Upper lobe of left lung (tissue), 6 donors: ENCODE data around the gene ODAD4. TPM values are rescaled to one million over a fixed set of nuclear protein-coding genes. Genes with fewer than 3 reads are reported as not detected.

ENCODE experiments used
- ATAC-seq, 2 donors: fragments of 200-7000 bp; cut with Tn5 transposase; one replicate each; pipeline ENCODE4 v1.9.1; 2022; ENCODE audit warnings: mild to moderate bottlenecking in 2 of 2, moderate library complexity in 2 of 2; ENCODE audit not compliant: low FRiP score in 2 of 2
- DNase-seq, 2 donors: peaks; one replicate each; pipeline ENCODE4 v3.0.0-alpha.2; 2019 to 2020
- H3K27ac ChIP-seq, 4 donors: fragments of 200-600 bp; sonication (generic); one replicate each; pipeline ENCODE4 v1.5.1; 2016 to 2019
- H3K27me3 ChIP-seq, 4 donors: fragments of 200-600 bp; sonication (generic); one replicate each; pipeline ENCODE4 v1.5.1; 2017 to 2019
- H3K36me3 ChIP-seq, 4 donors: fragments of 200-600 bp; sonication (generic); one replicate each; pipeline ENCODE4 v1.5.1; 2016 to 2019
- H3K4me1 ChIP-seq, 4 donors: fragments of 200-600 bp; sonication (generic); one replicate each; pipeline ENCODE4 v1.5.1; 2018 to 2019
- H3K4me3 ChIP-seq, 4 donors: fragments of 200-600 bp; sonication (generic); one replicate each; pipeline ENCODE4 v1.5.1; 2017 to 2019; ENCODE audit warnings: mild to moderate bottlenecking in 2 of 4, moderate library complexity in 1 of 4
- H3K9me3 ChIP-seq, 4 donors: fragments of 200-600 bp; sonication (generic); one replicate each; pipeline ENCODE4 v1.5.1; 2018 to 2019
- EP300 ChIP-seq, 4 donors: sonication (generic); formaldehyde crosslinking; IDR thresholded peaks; one replicate each; pipeline ENCODE4 v1.5.1; 2017; ENCODE audit warnings: antibody characterized with exemption in 4 of 4, control low read depth in 2 of 4
- POLR2A ChIP-seq, 4 donors: fragments of 450-650 bp; IDR thresholded peaks; one replicate each; pipeline ENCODE4 v1.5.1; 2016 to 2017; ENCODE audit warnings: antibody characterized with exemption in 4 of 4, mild to moderate bottlenecking in 2 of 4
- POLR2AphosphoS5 ChIP-seq, 2 donors: sonication (generic); formaldehyde crosslinking; IDR thresholded peaks; one replicate each; pipeline ENCODE4 v1.5.1; 2017; ENCODE audit warnings: antibody characterized with exemption in 2 of 2
- WGBS, 2 donors: methylation state at CpG; one replicate each; pipeline ENCODE4 v1.1.5; 2017 to 2018; 5-methylcytosine and 5-hydroxymethylcytosine counted together
- total RNA-seq, 6 donors: library from RNA; depleted of rRNA in 4 of 6; stranded (reverse); fragments of >200 nt in 4 of 6; gene quantifications; one replicate each; pipeline versions ENCODE4 v1.1.0 to v1.2.1, GENCODE V29; 2016 to 2021
- TF ChIP-seq, protein P1 (sequence below), 6 experiments: fragments of 450-650 bp in 4 of 6; fragments of 200-600 bp in 2 of 6; sonication (generic) in 2 of 6; IDR thresholded peaks; one replicate each; pipeline ENCODE4 v1.5.1; 2016 to 2019; ENCODE audit warnings: antibody characterized with exemption in 6 of 6
- donor health status: DM: no; HTN: no; CAD: no; lungs with moderate emphysema.
- donor health status: DM: no; HTN: yes; CAD: no; lungs with severe emphysema.

The ODAD4 gene
- total RNA-seq, 6 donors from 2014 or later = 1.2 to 16.9 (median 4.8) TPM

- Histone ChIP-seq H3K4me3 (no peak overlapping the region), H3K27ac (no peak overlapping the region), H3K4me1 (peaks cover 26 to 52% (median 39%) of the 10 kb centered on the region in 4 donors), H3K27me3 (no peaks in the 10 kb centered on the region), H3K9me3 (no peaks in the 10 kb centered on the region), H3K36me3 (peaks cover 4 to 45% (median 28%) of the 10 kb centered on the region in 4 donors)
- TF ChIP-seq, protein P1, sequence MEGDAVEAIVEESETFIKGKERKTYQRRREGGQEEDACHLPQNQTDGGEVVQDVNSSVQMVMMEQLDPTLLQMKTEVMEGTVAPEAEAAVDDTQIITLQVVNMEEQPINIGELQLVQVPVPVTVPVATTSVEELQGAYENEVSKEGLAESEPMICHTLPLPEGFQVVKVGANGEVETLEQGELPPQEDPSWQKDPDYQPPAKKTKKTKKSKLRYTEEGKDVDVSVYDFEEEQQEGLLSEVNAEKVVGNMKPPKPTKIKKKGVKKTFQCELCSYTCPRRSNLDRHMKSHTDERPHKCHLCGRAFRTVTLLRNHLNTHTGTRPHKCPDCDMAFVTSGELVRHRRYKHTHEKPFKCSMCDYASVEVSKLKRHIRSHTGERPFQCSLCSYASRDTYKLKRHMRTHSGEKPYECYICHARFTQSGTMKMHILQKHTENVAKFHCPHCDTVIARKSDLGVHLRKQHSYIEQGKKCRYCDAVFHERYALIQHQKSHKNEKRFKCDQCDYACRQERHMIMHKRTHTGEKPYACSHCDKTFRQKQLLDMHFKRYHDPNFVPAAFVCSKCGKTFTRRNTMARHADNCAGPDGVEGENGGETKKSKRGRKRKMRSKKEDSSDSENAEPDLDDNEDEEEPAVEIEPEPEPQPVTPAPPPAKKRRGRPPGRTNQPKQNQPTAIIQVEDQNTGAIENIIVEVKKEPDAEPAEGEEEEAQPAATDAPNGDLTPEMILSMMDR (IDR thresholded peaks at IDR 0.05) = no peak
- TF ChIP-seq POLR2A (IDR thresholded peaks at IDR 0.05) (no peak), EP300 (IDR thresholded peaks at IDR 0.05) (no peak), POLR2AphosphoS5 (IDR thresholded peaks at IDR 0.05) (no peak)
- DNase-seq = peak in 1 of 2 donors; percentile 58
- 96 to 100% methylated on average over 9 to 10 of the region's 10 CpGs for WGBS, 2 donors
- no peak for ATAC-seq
Measured at GRCh38 chr17:41968676-41969075, 38.3 kb downstream of the ODAD4 start.

DNA sequence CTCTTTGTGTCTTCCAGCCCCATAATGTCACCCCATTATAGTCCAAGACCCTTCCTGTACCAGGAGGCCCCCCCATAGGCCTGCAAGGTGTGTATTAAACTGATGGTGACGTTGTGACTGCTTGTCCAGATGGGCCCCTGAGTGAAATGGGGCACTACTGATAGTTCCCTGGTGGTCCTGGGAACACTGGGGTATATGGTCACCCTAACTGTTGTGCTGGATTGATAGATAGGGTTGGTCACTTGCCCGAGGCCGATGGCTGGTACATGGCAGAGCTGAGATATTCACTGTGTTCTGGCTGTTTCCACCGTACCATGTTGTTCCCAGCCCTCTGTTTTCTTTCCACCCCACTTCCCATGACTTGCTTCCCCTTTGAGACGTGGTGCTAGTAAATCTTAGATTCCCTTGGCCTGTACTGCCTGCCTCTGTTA lies 40.5 kb downstream of the ODAD4 start:
- no peak for TF ChIP-seq POLR2AphosphoS5 (IDR thresholded peaks at IDR 0.05)
- no peak for TF ChIP-seq POLR2A (IDR thresholded peaks at IDR 0.05)
- no peak for TF ChIP-seq EP300 (IDR thresholded peaks at IDR 0.05)
- TF ChIP-seq, protein P1 (IDR thresholded peaks at IDR 0.05) = no peak
- Histone ChIP-seq H3K4me3 (no peak overlapping the region), H3K36me3 (peaks cover 4 to 67% (median 47%) of the 10 kb centered on the region in 4 donors), H3K4me1 (peaks cover 19 to 42% (median 31%) of the 10 kb centered on the region in 4 donors), H3K9me3 (no peaks in the 10 kb centered on the region), H3K27ac (no peak overlapping the region), H3K27me3 (no peaks in the 10 kb centered on the region)
- 73 to 79% methylated on average over 5 of the region's 5 CpGs for WGBS, 2 donors
- DNase-seq (no peak), ATAC-seq (no peak)

DNA sequence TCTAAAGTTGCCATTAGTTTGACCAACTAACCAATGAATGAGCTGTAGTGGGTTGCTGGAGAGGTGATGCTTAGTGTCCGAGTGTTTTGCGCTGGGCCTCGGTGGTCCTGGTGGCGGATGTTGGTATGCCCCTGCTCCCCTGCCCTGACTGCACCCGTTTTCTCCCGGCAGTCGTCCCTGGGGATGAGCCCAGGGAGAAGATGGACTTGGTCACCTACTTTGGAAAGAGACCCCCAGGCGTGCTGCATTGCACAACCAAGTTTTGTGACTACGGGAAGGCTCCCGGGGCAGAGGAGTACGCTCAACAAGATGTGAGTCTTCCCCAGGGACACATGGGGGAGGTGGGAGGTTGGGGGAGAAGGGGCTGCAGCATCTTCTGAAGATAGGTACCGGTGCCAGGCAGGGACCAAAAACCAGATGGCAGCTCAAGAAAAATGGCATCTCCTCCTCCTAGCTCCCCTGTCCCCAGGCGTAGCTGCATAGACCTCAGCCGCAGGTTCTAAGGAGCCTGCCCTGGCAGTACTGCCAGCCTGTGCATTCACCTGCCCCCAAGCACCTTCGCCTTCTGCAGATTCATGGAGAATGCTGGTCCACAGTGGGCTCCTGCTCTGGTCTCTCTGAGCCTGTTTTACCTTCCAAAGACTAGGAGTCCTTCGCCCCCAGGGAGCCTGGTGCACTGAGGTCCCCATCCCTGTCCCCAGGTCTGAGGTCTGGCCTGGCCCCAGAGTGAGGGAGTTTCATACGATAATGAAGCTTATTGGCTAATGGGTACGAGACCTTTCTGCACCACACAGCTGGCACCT lies 41.5 kb downstream of the ODAD4 start:
- Histone ChIP-seq H3K4me1 (peaks cover 18 to 37% (median 26%) of the 10 kb centered on the region in 4 donors), H3K27ac (no peak overlapping the region), H3K36me3 (peaks cover 9 to 77% (median 57%) of the 10 kb centered on the region in 4 donors), H3K4me3 (no peak overlapping the region), H3K9me3 (no peaks in the 10 kb centered on the region), H3K27me3 (no peaks in the 10 kb centered on the region)
- DNase-seq = no peak
- ATAC-seq = no peak
- TF ChIP-seq, protein P1 (IDR thresholded peaks at IDR 0.05) = no peak
- TF ChIP-seq POLR2A (IDR thresholded peaks at IDR 0.05) (no peak), EP300 (IDR thresholded peaks at IDR 0.05) (no peak), POLR2AphosphoS5 (IDR thresholded peaks at IDR 0.05) (no peak)
- 82 to 89% methylated on average over 11 to 18 of the region's 18 CpGs for WGBS, 2 donors

DNA sequence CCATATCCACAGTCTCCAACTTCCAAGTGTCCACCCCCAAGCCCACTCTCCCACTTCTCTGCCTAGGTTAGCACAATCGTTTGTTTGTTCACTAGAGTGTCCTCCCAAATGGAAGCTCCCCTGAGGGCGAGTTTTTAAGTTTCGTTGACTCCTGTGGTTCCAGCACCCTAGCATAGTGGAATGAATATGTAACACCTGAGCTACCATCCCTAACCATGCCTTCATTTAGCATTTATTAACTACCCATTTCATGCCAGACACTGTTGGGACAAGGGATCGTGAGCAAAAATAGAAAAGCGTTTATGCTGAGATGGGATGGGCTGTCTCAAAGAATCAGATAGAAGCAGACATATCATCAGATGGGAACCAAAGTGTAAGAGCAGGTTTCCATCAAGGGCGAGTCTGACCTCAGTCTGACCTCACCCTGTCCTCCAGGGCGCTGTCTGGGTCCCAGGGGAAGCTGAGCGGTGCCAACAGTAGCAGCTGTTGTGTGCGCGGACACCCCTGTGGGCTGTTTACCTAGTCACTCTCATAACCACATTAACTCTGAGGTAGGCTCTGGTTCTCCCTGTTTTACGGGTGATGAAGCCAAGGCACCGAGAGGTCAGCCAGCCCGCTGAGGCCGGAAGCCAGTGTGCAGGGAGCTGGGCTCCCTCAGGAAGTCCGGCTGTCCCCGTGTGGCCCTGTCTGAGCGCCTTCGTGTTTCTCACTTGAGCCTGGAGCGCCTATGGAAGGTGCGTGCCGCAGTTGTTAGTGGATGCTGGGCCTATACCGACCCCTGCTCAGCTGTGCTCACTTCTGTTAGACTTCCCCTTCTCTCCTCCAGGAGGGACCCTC lies 42.4 kb downstream of the ODAD4 start:
- DNase-seq = peak in 1 of 2 donors; percentile 67
- H3K36me3 ChIP-seq = peaks cover 13 to 86% (median 65%) of the 10 kb centered on the region in 4 donors

More for the DNA sequence above, 42.4 kb downstream of the ODAD4 start:
- Histone ChIP-seq H3K4me1 (peaks cover 12 to 30% (median 20%) of the 10 kb centered on the region in 4 donors), H3K27ac (peak overlapping the region; percentile 8 to 53 (median 32)), H3K27me3 (no peaks in the 10 kb centered on the region), H3K4me3 (no peak overlapping the region), H3K9me3 (no peaks in the 10 kb centered on the region)
- ATAC-seq = peak in 1 of 2 donors; percentile 7
- WGBS, 2 donors = 56 to 74% methylated on average over 18 to 22 of the region's 22 CpGs
- TF ChIP-seq POLR2A (IDR thresholded peaks at IDR 0.05) = no peak
- TF ChIP-seq, protein P1 (IDR thresholded peaks at IDR 0.05) = no peak
- TF ChIP-seq EP300 (IDR thresholded peaks at IDR 0.05) = no peak
- peak in 1 of 2 donors; percentile 31 for TF ChIP-seq POLR2AphosphoS5 (IDR thresholded peaks at IDR 0.05)
